HCEC 1CT (cell line): ENCODE measurements around the gene KIAA0513.

ENCODE experiments used
- DNase-seq: peaks from one replicate; pipeline ENCODE4 v3.0.0-alpha.2; 2017

KIAA0513 gene

GRCh38 chr16:85090873-85091521 lies 63.4 kb downstream of the KIAA0513 start:
- DNase-seq: no peak

- no peak for DNase-seq
Observed at GRCh38 chr16:85091522-85091910, 63.9 kb downstream of the KIAA0513 start.

GRCh38 chr16:85092309-85092708 lies 64.7 kb downstream of the KIAA0513 start:
- DNase-seq: no peak

- DNase-seq: no peak
Observed at GRCh38 chr16:85092851-85093250, 65.3 kb downstream of the KIAA0513 start.

- no peak for DNase-seq
Observed at GRCh38 chr16:85093705-85094104, 66.1 kb downstream of the KIAA0513 start.

GRCh38 chr16:85094176-85094805 lies 66.7 kb downstream of the KIAA0513 start:
- no peak for DNase-seq

- DNase-seq: no peak
Observed at GRCh38 chr16:85094812-85095211, 67.2 kb downstream of the KIAA0513 start.

- no peak for DNase-seq
Observed at GRCh38 chr16:85096921-85097320, 69.3 kb downstream of the KIAA0513 start.

GRCh38 chr16:85098565-85098964 lies 71.0 kb downstream of the KIAA0513 start:
- DNase-seq: no peak

GRCh38 chr16:85100265-85100664 lies 72.7 kb downstream of the KIAA0513 start:
- no peak for DNase-seq

GRCh38 chr16:85101956-85102630 lies 74.5 kb downstream of the KIAA0513 start:
- no peak for DNase-seq

- DNase-seq: no peak
Observed at GRCh38 chr16:85103114-85104079, 75.8 kb downstream of the KIAA0513 start.

GRCh38 chr16:85104147-85104546 lies 76.6 kb downstream of the KIAA0513 start:
- no peak for DNase-seq

GRCh38 chr16:85104821-85105391 lies 77.3 kb downstream of the KIAA0513 start:
- no peak for DNase-seq

- DNase-seq: no peak
Observed at GRCh38 chr16:85105475-85105874, 77.9 kb downstream of the KIAA0513 start.

- no peak for DNase-seq
Observed at GRCh38 chr16:85107083-85107482, 79.5 kb downstream of the KIAA0513 start.

- DNase-seq: no peak
Observed at GRCh38 chr16:85107532-85107931, 79.9 kb downstream of the KIAA0513 start.

- no peak for DNase-seq
Observed at GRCh38 chr16:85110105-85110504, 82.5 kb downstream of the KIAA0513 start.

GRCh38 chr16:85111184-85111583 lies 83.6 kb downstream of the KIAA0513 start:
- no peak for DNase-seq

- no peak for DNase-seq
Observed at GRCh38 chr16:85112364-85112763, 84.8 kb downstream of the KIAA0513 start, which contains the start of gene CIBAR2. Gene CIBAR2 (minus strand): TSS chr16:85112472. CDS start chr16:85112352, 120 bp downstream.

- no peak for DNase-seq
Observed at GRCh38 chr16:85113168-85113733, 85.7 kb downstream of the KIAA0513 start.

- no peak for DNase-seq
Observed at GRCh38 chr16:85113913-85114312, 86.3 kb downstream of the KIAA0513 start.
